Fibroblast of lung (primary cell): ENCODE results near the gene WWOX.

Experiments used
- EZH2 ChIP-seq: IDR thresholded peaks from 2 replicates; pipeline ENCODE4 v1.5.1; 2012; ENCODE audit warnings: low read length, control low read depth, mild to moderate bottlenecking; ENCODE audit errors: missing control alignments
- TF ChIP-seq, protein P1 (sequence below), 2 donors: IDR thresholded peaks in 1 of 2; conservative IDR thresholded peaks in 1 of 2; 1 replicate in 1 of 2; 2 replicates in 1 of 2; pipeline ENCODE4 v1.5.1; 2011 to 2012; ENCODE audit warnings: low read length in 2 of 2, control low read depth in 1 of 2, inconsistent platforms in 1 of 2, low read depth in 1 of 2, mild to moderate bottlenecking in 1 of 2

DNA sequence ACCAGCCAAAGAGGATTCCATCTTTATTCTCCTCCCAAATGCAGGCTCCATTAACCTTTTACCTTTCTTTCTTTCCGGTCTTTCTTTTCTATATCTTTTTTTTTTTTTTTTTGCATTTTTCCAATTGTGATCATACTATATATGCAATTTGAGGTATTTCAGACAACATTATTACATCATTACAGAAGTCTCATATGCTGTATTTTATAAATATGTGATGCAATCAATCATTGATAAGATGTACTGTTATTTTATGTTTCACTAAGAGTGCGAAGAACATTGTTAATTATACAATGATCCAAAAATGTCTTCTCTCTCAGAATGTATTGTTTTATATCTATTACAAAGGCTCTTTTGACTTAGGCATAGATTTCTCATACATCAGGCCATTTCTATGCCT is 683.1 kb downstream of the WWOX start:
- TF ChIP-seq, protein P1, sequence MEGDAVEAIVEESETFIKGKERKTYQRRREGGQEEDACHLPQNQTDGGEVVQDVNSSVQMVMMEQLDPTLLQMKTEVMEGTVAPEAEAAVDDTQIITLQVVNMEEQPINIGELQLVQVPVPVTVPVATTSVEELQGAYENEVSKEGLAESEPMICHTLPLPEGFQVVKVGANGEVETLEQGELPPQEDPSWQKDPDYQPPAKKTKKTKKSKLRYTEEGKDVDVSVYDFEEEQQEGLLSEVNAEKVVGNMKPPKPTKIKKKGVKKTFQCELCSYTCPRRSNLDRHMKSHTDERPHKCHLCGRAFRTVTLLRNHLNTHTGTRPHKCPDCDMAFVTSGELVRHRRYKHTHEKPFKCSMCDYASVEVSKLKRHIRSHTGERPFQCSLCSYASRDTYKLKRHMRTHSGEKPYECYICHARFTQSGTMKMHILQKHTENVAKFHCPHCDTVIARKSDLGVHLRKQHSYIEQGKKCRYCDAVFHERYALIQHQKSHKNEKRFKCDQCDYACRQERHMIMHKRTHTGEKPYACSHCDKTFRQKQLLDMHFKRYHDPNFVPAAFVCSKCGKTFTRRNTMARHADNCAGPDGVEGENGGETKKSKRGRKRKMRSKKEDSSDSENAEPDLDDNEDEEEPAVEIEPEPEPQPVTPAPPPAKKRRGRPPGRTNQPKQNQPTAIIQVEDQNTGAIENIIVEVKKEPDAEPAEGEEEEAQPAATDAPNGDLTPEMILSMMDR (conservative IDR thresholded peaks at IDR 0.05 in 1 of 2, IDR thresholded peaks at IDR 0.05 in 1 of 2; ENCODE audit: low read depth in 1 of 2, low read length in 2 of 2): no peak
- TF ChIP-seq EZH2: no peak
